ENCODE measurements around the gene PTPN21. TPM values are rescaled to one million over a fixed set of nuclear protein-coding genes. Genes with fewer than 3 reads are reported as not detected.

The PTPN21 gene
- not detected for total RNA-seq

GRCh38 chr14:88554457-88555286 lies at the start of gene PTPN21:
Gene PTPN21, minus strand, starts transcription at chr14:88555007. Its CDS starts 4,590 bp downstream, at chr14:88550417.
- Histone ChIP-seq H3K4me1 (ENCODE audit: insufficient read depth, low read length) (peaks cover 28% of the 10 kb centered on the region), H3K27me3 (ENCODE audit: insufficient read depth, low read length) (peaks cover 66% of the 10 kb centered on the region), H3K4me3 (ENCODE audit: low read length) (no peak within 1 kb of the TSS), H3K9me3 (ENCODE audit: low read depth, low read length) (no peaks in the 10 kb centered on the region)

- Histone ChIP-seq H3K9me3 (ENCODE audit: low read depth, low read length) (no peaks in the 10 kb centered on the region), H3K4me3 (ENCODE audit: low read length) (no peak overlapping the region), H3K4me1 (ENCODE audit: insufficient read depth, low read length) (peaks cover 10% of the 10 kb centered on the region), H3K27me3 (ENCODE audit: insufficient read depth, low read length) (no peaks in the 10 kb centered on the region)
Measured at GRCh38 chr14:88604212-88604611, 49.4 kb upstream of the PTPN21 start.

GRCh38 chr14:88599761-88600439 lies 45.1 kb upstream of the PTPN21 start:
- no peak overlapping the region for H3K4me3 ChIP-seq (ENCODE audit: low read length)
- H3K9me3 ChIP-seq (ENCODE audit: low read depth, low read length) = no peaks in the 10 kb centered on the region
- H3K4me1 ChIP-seq (ENCODE audit: insufficient read depth, low read length) = peaks cover 10% of the 10 kb centered on the region
- H3K27me3 ChIP-seq (ENCODE audit: insufficient read depth, low read length) = no peaks in the 10 kb centered on the region

GRCh38 chr14:88599326-88599725 lies 44.5 kb upstream of the PTPN21 start:
- H3K9me3 ChIP-seq (ENCODE audit: low read depth, low read length) = no peaks in the 10 kb centered on the region
- no peak overlapping the region for H3K4me3 ChIP-seq (ENCODE audit: low read length)
- peaks cover 10% of the 10 kb centered on the region for H3K4me1 ChIP-seq (ENCODE audit: insufficient read depth, low read length)
- no peaks in the 10 kb centered on the region for H3K27me3 ChIP-seq (ENCODE audit: insufficient read depth, low read length)

- H3K4me3 ChIP-seq (ENCODE audit: low read length) = no peak overlapping the region
- H3K27me3 ChIP-seq (ENCODE audit: insufficient read depth, low read length) = no peaks in the 10 kb centered on the region
- no peaks in the 10 kb centered on the region for H3K9me3 ChIP-seq (ENCODE audit: low read depth, low read length)
- H3K4me1 ChIP-seq (ENCODE audit: insufficient read depth, low read length) = peaks cover 10% of the 10 kb centered on the region
Measured at GRCh38 chr14:88598097-88598675, 43.4 kb upstream of the PTPN21 start.

- Histone ChIP-seq H3K4me1 (ENCODE audit: insufficient read depth, low read length) (peaks cover 10% of the 10 kb centered on the region), H3K27me3 (ENCODE audit: insufficient read depth, low read length) (no peaks in the 10 kb centered on the region), H3K4me3 (ENCODE audit: low read length) (no peak overlapping the region), H3K9me3 (ENCODE audit: low read depth, low read length) (no peaks in the 10 kb centered on the region)
Measured at GRCh38 chr14:88597601-88598000, 42.8 kb upstream of the PTPN21 start.

- H3K27me3 ChIP-seq (ENCODE audit: insufficient read depth, low read length) = no peaks in the 10 kb centered on the region
- H3K4me3 ChIP-seq (ENCODE audit: low read length) = no peak overlapping the region
- H3K9me3 ChIP-seq (ENCODE audit: low read depth, low read length) = no peaks in the 10 kb centered on the region
Measured at GRCh38 chr14:88597038-88597437, 42.2 kb upstream of the PTPN21 start.

GRCh38 chr14:88592031-88592430 lies 37.2 kb upstream of the PTPN21 start:
- H3K27me3 ChIP-seq (ENCODE audit: insufficient read depth, low read length) = no peaks in the 10 kb centered on the region

More at GRCh38 chr14:88597038-88597437, 42.2 kb upstream of the PTPN21 start:
- H3K4me1 ChIP-seq (ENCODE audit: insufficient read depth, low read length) = peaks cover 10% of the 10 kb centered on the region

GRCh38 chr14:88590173-88590572 lies 35.4 kb upstream of the PTPN21 start:
- H3K4me1 ChIP-seq (ENCODE audit: insufficient read depth, low read length) = no peaks in the 10 kb centered on the region
- H3K4me3 ChIP-seq (ENCODE audit: low read length) = no peak overlapping the region
- H3K27me3 ChIP-seq (ENCODE audit: insufficient read depth, low read length) = no peaks in the 10 kb centered on the region
- H3K9me3 ChIP-seq (ENCODE audit: low read depth, low read length) = no peaks in the 10 kb centered on the region

More at GRCh38 chr14:88592031-88592430, 37.2 kb upstream of the PTPN21 start:
- Histone ChIP-seq H3K4me1 (ENCODE audit: insufficient read depth, low read length) (no peaks in the 10 kb centered on the region), H3K4me3 (ENCODE audit: low read length) (no peak overlapping the region), H3K9me3 (ENCODE audit: low read depth, low read length) (no peaks in the 10 kb centered on the region)

GRCh38 chr14:88588081-88588480 lies 33.3 kb upstream of the PTPN21 start:
- Histone ChIP-seq H3K4me3 (ENCODE audit: low read length) (no peak overlapping the region), H3K4me1 (ENCODE audit: insufficient read depth, low read length) (no peaks in the 10 kb centered on the region), H3K27me3 (ENCODE audit: insufficient read depth, low read length) (no peaks in the 10 kb centered on the region), H3K9me3 (ENCODE audit: low read depth, low read length) (no peaks in the 10 kb centered on the region)

- no peaks in the 10 kb centered on the region for H3K27me3 ChIP-seq (ENCODE audit: insufficient read depth, low read length)
- no peaks in the 10 kb centered on the region for H3K4me1 ChIP-seq (ENCODE audit: insufficient read depth, low read length)
- no peak overlapping the region for H3K4me3 ChIP-seq (ENCODE audit: low read length)
- H3K9me3 ChIP-seq (ENCODE audit: low read depth, low read length) = no peaks in the 10 kb centered on the region
Measured at GRCh38 chr14:88584451-88584850, 29.6 kb upstream of the PTPN21 start.

- no peaks in the 10 kb centered on the region for H3K9me3 ChIP-seq (ENCODE audit: low read depth, low read length)
- H3K4me3 ChIP-seq (ENCODE audit: low read length) = no peak overlapping the region
- no peaks in the 10 kb centered on the region for H3K4me1 ChIP-seq (ENCODE audit: insufficient read depth, low read length)
- no peaks in the 10 kb centered on the region for H3K27me3 ChIP-seq (ENCODE audit: insufficient read depth, low read length)
Measured at GRCh38 chr14:88576222-88576621, 21.4 kb upstream of the PTPN21 start.

- Histone ChIP-seq H3K4me3 (ENCODE audit: low read length) (no peak overlapping the region), H3K27me3 (ENCODE audit: insufficient read depth, low read length) (no peaks in the 10 kb centered on the region), H3K4me1 (ENCODE audit: insufficient read depth, low read length) (no peaks in the 10 kb centered on the region), H3K9me3 (ENCODE audit: low read depth, low read length) (peaks cover 7% of the 10 kb centered on the region)
Measured at GRCh38 chr14:88572117-88572516, 17.3 kb upstream of the PTPN21 start.

- H3K9me3 ChIP-seq (ENCODE audit: low read depth, low read length) = peaks cover 7% of the 10 kb centered on the region
- no peak overlapping the region for H3K4me3 ChIP-seq (ENCODE audit: low read length)
- H3K4me1 ChIP-seq (ENCODE audit: insufficient read depth, low read length) = peaks cover 10% of the 10 kb centered on the region
- H3K27me3 ChIP-seq (ENCODE audit: insufficient read depth, low read length) = no peaks in the 10 kb centered on the region
Measured at GRCh38 chr14:88568196-88568595, 13.4 kb upstream of the PTPN21 start.

- H3K4me1 ChIP-seq (ENCODE audit: insufficient read depth, low read length) = peaks cover 16% of the 10 kb centered on the region
- peaks cover 7% of the 10 kb centered on the region for H3K9me3 ChIP-seq (ENCODE audit: low read depth, low read length)
- H3K4me3 ChIP-seq (ENCODE audit: low read length) = no peak overlapping the region
- H3K27me3 ChIP-seq (ENCODE audit: insufficient read depth, low read length) = peaks cover 9% of the 10 kb centered on the region
Measured at GRCh38 chr14:88565427-88565826, 10.6 kb upstream of the PTPN21 start.

All from mononuclear cell (primary cell).